NCI-H2029 (cell line): ENCODE measurements around the gene LAD1.

ENCODE experiments used
- DNase-seq: peaks from one replicate; lab custom pipeline; 2025; lab: John Stamatoyannopoulos, UW

Gene LAD1, protein sequence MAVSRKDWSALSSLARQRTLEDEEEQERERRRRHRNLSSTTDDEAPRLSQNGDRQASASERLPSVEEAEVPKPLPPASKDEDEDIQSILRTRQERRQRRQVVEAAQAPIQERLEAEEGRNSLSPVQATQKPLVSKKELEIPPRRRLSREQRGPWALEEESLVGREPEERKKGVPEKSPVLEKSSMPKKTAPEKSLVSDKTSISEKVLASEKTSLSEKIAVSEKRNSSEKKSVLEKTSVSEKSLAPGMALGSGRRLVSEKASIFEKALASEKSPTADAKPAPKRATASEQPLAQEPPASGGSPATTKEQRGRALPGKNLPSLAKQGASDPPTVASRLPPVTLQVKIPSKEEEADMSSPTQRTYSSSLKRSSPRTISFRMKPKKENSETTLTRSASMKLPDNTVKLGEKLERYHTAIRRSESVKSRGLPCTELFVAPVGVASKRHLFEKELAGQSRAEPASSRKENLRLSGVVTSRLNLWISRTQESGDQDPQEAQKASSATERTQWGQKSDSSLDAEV

DNA sequence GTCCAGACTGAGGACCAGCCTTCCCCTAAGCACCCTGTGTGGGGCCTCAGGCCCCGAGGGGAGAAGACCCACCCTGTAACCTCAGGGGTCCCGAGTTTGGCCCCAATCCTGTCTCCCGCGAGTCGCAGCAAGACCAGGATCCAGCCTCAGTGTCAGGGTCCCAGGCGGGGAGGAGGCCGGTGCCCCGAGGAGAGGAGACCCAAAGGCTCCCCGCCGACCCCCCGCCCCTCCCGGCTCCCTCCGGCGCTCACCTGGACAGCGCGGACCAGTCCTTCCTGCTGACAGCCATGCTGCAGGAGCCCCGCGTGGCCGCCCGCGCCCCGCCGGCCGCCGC lies at the start of gene LAD1:
TSS of gene LAD1 (minus strand) at position 307 of the 334 bp plus-strand sequence. CDS start at position 289, 18 bp downstream.
- no peak for DNase-seq

DNA sequence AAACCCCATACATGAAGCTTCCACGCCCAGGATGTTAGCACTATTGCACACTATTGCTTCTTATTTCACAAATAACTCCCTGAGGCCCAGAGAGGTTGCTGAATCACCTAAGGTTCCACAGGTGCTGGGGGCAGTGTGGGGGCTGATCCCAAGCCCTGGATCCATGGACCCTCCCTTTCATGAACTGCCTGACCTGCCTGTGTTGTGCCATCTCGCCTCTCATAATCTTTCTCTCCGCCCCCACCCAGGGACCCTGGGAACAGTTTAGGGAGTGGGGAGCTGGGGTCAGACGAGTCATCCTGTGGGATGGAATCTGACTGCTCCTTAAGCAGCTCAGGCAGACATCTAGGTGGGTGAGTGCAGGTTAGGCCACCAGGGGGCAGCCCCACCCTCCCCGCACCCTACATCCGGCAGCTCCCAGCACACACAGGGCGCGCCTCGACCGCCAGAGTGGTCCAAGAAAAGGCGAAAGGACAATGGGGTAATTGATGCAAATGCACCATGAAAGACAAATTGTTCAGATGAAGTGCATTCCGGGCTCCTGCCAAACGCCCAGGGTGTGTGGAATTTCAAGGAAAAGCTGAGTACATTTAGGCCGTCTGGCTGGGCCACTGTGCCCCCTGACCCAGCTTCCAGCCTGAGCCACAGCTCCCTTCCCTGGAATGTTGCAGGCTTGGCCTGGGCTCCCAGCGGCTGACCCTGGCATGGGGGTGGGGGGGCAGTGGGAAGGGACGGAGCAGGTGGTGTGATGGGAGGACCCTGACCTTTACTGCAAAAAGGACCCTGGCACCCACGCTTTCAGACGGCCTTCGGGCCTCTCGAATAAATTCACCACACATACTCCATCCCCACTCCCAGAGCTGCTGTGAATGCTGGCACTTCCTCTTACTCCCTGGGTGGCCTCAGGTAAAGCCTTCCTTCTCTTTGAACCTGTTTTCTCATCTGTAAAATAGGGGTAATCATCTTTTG lies 49.1 kb upstream of the LAD1 start:
- DNase-seq: no peak

DNA sequence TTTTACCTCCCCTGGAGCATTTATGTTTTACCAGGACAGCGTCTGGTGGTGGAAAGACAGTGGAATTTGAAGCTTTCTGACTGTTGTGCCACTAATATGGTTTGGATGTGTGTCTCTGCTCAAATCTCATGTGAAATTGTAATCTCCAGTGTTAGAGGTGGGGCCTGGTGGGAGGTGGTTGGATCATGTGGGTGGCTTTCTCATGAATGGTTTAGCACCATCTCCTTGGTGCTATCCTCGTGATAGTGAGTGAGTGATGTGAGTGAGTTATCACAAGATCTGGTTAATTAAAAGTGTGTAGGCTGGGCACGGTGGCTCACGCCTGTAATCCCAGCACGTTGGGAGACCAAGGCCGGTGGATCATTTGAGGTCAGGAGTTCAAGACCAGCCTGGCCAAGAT lies 46.2 kb upstream of the LAD1 start:
- DNase-seq: no peak

DNA sequence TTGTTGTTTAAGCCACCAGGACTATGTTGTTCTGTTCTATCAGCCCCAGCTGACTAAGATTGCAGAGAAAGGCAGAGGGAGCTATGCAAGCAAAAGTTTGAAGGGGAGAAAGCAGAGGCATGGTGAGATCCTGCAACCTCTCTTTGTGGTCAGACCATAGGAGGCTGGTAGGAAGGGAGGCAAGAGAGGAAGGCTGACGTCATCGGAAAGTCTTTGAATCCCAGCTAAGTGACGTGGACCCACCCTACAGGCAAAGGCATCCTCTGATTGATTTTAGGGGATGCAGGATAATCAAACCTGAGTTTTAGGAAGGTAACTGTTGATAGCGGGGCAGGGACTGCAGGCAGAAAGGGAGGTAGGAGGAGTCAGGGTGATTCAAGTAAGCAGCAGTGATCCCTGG lies 45.7 kb upstream of the LAD1 start:
- no peak for DNase-seq

DNA sequence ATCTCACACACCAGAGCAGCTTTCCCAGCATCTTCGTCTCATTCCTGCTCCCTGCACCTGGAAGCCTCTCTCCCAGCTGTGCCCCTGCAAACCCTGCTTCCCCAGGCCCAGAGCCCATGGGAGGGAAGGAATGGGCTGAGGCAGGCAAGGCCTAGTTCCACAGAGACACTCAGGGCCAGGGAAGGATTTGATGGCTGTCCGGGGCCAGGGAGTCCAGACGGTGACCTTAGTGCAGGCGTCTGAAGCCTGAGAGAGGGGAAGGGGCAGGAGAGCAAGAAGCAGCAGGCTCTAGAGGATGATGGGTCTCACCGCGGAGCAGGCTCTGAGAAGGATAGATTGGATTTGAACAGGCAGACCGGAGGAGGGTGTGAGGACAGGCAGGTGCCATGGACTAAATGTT lies 44.6 kb upstream of the LAD1 start:
- DNase-seq: no peak

DNA sequence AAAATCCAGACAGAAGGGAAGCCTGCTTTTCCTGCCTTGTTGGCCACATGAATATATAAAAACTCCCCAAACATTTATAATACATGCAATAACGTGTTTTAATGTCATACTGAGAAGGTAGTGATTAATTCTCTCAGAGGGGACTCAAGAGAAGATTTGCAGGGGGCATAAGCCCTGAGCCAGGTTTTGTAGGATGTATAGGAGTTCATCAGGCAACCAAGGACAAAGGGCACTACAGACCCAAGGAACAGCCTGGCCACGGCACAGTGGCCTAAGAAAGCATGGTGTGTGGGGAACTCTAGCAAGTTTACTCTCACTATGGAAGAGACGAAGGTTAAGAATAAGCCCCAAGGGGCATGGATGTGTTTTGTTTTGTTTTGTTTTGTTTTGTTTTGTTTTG lies 37.8 kb upstream of the LAD1 start:
- no peak for DNase-seq

DNA sequence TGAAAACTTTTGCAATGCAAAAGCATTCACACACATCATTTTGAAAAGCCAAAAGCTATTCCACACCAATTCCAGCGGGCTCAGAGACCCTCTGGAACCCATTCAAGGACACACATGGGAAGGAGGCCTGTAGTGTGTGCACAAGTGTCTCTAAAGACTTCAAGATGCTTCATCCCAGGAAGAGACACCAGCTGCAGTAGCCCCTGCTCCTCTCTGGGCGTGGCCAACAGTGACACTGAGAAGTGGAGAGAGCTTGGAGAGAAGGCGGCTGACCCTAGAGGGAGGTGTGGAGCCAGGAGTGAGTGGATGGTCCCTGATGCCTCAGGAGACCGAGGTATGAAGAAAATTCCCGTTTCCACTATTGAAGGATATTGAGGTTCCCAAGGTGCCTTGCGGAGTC lies 37.3 kb upstream of the LAD1 start:
- DNase-seq: no peak

DNA sequence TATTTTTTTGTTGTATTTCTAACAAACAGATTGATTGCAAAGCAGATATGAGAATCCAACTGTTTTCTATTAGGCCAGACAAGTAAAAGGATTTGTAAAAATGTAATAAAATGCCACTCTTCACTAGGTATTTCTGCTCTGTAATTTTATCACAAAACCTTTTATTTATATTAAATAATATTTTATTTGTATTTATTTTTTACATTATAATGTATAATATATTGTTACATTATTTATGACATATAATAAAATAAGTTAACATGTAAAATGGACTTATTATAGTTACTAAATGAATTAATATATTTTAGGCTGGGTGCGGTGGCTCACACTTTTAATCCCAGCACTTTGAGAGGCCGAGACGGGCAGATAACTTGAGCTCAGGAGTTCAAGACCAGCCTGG lies 35.1 kb upstream of the LAD1 start:
- no peak for DNase-seq

DNA sequence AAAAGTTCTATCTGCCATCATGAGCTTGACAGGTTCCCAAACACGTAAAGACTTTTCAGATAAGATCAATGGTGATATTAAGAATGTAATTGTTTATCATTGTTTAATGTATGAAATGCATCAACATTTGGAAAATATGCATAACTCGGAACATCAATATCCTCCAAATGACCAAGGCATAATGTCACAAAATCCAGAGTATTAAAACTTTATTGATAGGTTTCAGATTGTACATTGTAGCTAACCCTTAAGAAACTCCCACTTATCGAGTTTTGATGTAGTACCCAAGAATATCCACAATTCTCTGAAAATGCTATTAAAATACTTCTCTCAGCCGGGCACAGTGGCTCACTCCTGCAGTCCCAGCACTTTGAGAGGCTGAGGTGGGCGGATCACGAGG lies 34.5 kb upstream of the LAD1 start:
- no peak for DNase-seq

DNA sequence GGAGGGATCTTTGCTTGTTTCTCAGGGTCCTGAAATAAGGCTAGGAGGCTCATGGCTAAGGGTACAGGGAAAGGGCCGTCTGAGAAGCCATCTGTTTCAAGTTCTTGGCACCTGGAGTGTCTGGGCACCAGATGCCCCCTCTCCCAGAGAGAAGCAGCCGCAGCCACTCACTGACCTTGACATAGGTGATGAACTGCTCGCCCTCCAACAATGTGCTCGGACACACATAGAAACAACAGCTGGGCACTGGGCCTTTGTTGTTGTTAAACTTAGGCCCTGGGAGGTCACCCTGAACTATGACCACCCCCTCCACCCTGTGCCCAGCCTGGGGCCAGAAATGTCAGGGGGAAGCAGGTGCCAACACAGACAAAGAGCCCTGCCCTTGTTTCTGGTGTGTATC lies 31.7 kb upstream of the LAD1 start:
- no peak for DNase-seq

DNA sequence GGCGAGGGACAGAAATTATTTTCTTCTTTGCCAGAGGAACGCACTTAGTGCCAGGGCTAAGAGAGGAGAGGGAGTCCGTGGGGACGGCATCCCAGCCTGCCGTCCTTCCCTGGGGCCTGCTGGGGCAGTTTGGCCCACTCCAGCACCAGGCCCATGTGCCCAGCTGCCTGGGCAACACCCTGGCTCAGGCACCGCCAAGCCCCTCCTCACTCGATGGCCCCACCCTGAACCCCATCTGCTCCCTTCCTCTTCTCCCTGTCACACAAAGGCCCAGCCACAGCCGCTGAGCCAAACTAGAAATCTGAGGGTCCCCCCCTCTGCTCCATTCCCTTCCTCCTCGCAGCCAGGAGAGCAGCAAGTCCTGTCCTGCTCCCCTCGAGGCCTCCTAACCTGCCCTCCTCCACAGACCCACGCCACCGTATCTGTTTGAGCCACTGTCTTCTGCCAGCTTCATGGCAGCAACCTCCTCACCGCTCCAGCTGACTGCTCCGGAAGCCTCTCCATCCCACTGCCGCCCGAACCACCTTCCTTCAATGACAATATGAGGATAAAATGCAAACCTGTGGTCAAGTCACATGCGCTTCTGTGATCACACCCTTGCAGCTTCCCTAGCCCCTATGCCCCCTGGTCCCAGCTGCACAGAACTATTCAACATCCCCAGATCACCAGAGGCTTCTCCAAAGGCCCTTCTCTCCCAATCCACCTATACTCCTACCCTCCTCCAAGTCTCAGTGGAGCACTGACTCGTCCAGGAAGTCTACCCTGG lies 30.8 kb upstream of the LAD1 start:
- no peak for DNase-seq

DNA sequence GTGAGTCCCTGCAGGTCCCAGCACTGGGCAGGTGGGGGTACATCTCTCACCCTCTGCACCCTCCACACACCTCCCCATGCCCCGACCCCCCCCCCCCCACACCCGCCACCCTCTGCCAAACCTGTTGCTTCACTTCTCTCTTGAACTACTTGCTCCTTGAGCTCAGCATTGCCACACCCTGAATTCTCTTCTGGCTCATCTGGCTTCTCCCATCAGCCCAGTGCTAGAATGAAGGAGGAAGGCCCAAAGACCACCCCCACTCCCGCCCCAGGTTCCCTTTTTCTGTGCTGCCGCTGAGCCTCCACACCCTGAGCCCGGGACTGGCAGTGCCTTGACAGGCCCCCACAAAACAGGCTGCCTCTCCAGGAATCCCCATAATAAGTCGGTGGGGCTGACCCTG lies 28.8 kb upstream of the LAD1 start:
- DNase-seq: no peak

DNA sequence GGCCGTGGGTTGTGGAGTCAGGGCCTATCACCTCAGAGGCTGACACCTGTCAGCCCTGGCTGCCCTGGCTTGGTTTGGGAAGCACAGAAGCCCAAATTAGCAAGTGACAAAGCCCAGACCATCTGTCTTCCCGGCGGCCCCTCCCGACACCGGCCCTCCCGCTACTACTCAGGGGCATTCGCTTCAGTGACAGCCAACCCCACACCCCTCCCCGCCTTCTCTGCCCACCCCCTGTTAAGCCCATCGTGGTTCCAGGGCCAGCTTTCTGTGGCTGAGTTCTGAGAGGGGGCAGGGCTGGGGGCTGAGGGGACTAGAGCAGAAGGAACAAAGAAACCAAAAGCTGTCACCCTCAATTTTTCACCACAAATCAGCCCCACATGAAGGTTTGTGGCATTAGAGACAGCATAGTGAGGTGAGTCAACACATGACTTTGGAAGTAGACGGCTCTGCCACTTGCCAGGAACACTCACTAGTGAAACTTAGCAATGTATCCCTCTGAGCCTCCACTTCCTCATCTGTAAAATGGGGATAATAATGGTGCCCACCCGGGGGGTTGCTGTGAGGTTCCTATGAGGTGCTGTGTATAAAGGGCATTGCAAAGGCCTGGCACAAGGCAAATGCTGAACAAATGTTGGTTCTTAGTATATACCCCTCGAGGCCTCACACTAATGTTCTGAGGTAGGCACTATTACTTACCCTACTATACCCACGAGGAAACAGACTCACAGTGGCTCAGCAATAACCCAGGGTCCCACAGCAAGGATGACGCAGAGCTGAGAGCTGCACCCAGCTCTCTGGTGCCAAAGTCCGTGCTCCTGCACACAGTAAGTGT lies 27.6 kb upstream of the LAD1 start:
- DNase-seq: no peak

DNA sequence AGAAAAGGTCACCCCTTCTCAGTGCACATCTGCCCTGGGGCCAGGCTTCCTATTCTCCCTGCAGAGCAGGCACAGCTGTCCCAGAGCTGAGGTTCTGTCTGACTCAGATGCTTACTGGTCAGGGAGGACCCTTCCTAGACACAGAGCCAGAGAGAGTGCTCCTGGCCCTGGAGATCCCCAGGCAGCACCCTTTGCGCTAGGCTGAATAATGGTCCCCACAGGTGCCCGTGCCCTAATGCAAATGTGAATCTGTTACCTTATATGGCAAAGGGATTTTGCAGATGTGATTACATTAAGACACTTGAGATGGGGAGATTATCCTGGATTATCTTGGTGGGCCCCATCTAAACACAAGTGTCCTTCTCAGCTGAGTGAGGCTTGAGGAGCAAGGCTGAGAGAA lies 25.0 kb upstream of the LAD1 start:
- DNase-seq: no peak

DNA sequence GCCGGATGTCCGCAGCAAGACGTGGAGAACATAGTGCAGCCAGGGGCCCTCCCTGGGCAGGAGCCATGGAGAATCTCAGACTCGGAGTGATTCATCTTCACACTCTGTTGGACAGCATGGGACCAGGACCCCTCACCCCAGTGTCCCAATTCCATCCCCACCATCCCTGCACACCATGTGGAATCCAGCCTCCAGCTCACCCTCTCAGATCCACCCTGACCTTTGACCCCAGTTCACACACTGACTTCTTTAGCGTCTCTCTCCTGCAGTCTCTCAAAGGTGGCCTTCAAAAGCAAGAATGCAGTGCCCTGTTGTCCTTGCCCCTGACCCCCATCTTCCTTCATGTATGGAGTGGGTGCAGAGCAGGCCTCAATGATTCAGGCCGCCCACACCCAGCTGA lies 24.5 kb upstream of the LAD1 start:
- DNase-seq: no peak

DNA sequence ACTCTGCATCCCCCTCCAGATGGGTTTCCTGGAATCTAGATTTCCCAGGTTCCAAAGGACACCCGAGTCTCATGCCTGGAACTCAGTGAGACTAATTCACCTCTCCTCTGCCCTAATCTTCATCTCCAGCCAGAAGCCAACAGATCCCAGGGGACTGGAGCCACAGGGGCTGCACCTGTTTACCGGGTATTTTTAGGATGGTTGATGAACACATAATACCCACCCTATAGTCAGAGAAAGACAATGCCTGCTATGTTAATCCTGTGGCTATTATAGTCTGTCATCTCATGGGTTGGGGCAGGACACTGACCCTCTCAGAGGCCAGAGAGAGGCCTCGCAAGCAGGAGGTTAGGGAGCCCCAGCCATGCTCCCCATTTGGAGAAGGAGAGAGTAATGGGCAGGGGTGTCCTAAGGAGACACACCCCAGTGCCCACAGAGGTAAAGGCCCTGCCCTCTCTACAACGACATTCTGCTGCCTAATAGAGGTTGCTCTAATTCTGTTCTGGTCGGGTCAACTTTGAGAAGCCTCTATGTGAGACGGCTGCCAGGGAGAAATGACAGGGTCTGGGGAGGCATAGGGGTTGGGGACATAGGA lies 23.4 kb upstream of the LAD1 start:
- DNase-seq: no peak

DNA sequence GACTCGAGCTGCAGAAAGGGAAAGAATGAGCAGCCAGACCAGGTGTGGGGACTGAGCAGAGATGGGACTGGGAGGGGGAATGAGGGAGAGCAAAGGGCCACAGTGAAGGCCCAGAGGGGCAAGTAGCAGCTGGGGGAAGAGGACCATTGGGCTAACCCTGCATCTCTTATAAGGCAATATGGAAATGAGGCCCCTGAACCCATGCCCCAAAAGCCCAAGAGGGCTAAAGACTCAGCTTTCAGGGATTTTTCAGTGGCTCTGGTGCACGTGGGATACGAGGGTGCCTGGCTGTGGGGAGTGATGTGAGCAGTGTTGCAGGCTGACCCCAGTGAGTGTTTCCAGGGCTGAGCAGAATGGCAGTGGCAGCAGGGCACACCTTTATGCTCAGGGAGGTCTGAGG lies 22.9 kb upstream of the LAD1 start:
- no peak for DNase-seq

DNA sequence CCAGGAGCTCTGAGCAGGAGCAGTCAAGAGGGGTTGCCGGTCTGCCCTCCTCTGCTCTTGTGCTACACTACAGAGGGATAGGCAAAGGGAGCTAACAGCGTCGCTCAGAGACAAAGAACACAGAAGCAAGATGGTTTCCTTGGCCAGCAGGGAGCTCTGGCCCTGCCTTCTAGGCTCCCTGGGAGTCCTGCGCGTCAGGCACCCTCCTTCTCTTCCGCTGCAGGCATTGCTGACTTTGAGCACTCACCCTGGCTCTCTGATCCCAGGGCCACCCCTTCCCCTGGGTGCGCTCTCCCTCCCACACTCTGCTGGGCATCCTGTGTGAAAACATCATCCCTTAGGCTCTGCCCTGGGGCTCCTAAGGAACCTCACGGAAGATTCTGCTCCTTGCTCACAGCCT lies 21.9 kb upstream of the LAD1 start:
- DNase-seq: no peak

DNA sequence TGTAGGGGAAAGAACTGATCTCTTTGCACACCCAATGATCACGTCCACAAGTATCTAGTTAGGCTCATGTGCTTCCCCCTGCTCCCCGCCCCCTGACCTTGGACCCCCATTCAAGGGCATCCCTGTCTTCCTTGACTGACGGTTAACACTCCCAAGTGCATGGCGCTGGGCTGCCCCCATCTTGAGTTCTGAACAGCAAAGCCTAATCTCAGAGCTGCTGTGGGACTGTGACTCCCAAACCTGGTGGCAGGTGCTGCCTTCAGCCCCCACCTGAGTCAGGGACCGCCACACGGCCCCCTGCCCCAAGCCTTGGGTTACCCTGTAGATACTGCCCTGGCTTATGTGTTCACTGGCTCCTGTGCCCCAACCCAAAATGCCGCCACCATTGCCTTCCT lies 21.5 kb upstream of the LAD1 start:
- DNase-seq: no peak

DNA sequence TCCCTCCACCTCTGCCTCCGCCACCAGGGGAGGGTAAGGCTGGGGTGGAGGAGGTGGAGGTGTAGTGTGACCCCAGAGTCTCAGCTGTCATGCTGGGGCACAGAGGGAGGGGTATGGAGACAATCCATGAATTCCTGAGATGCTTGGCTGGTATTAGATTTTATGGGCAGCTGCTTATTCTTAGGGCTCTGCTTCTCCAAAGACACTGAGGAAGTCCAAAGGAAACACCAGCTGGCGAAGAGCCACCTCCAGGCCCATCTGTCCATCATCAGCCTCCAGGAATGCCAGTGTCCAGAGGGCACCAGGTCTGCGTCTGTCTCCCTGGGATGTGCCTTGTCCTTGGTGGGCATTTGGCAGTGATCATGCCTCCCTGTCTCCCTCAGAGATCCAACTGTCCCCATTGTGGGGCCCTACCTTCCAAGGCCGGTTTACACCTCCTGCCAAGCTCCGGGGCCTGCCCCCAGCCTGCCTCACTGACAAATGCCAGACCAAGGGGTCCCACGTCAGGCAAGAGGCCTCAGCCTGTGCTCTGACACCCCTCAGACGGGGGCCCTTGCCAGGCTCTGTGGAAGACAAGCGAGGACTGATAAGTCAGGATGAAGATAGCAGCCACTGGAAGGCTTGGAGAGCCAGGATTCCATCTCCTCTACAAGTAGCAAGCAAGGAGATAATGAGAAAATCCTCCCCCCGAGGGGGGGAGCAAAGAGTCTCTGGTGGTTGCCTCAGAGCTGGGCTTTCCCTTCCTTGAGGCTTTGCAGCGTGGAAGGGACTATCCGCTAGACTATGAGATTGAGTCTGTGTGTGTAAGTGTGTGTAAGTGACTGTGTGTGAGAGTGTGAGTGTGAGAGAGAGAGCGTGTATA lies 20.9 kb upstream of the LAD1 start:
- no peak for DNase-seq
